ENCODE measurements around the gene HYAL1. TPM values are rescaled to one million over a fixed set of nuclear protein-coding genes. Genes with fewer than 3 reads are reported as not detected.

The HYAL1 gene
- total RNA-seq, 4 donors from 2014 or later = 1.8 to 8.9 (median 4.8) TPM

- intact Hi-C loops (cut with DNase I) = loop anchor here (10.0 kb wide), 1 partner anchor 51 kb away; the partner anchor contains the start of gene LSMEM2
- no peak for TF ChIP-seq POLR2A (IDR thresholded peaks at IDR 0.05)
- TF ChIP-seq CTCF (IDR thresholded peaks at IDR 0.05) = no peak
- Histone ChIP-seq H3K27me3 (no peaks in the 10 kb centered on the region), H3K27ac (peak overlapping the region in 3 of 4 donors; percentile 94 to 98 (median 98)), H3K36me3 (peaks cover 9 to 35% (median 13%) of the 10 kb centered on the region in 3 donors), H3K9me3 (no peaks in the 10 kb centered on the region), H3K4me1 (peaks cover 40 to 78% (median 40%) of the 10 kb centered on the region in 3 donors), H3K4me3 (no peak overlapping the region)
- DNase-seq = no peak
- WGBS, 2 donors = 79 to 85% methylated on average over 2 to 7 of the region's 11 CpGs
Measured at GRCh38 chr3:50325497-50326181, 22.3 kb upstream of the HYAL1 start.

GRCh38 chr3:50325113-50325480 lies 21.7 kb upstream of the HYAL1 start:
- 86 to 100% methylated on average over 1 of the region's 2 CpGs for WGBS, 2 donors
- no peak for DNase-seq
- H3K4me1 ChIP-seq = peaks cover 45 to 83% (median 45%) of the 10 kb centered on the region in 3 donors
- TF ChIP-seq POLR2A (IDR thresholded peaks at IDR 0.05) (no peak), CTCF (IDR thresholded peaks at IDR 0.05) (no peak)
- no peaks in the 10 kb centered on the region for H3K9me3 ChIP-seq
- peak overlapping the region in 3 of 4 donors; percentile 94 to 98 (median 98) for H3K27ac ChIP-seq
- H3K36me3 ChIP-seq = peaks cover 5 to 31% (median 8%) of the 10 kb centered on the region in 3 donors
- no peaks in the 10 kb centered on the region for H3K27me3 ChIP-seq
- H3K4me3 ChIP-seq = no peak overlapping the region
- intact Hi-C loops (cut with DNase I) = loop anchor here (10.0 kb wide), 1 partner anchor 50 kb away; the partner anchor contains the start of gene LSMEM2

GRCh38 chr3:50324351-50325112 lies 21.2 kb upstream of the HYAL1 start:
- 43 to 51% methylated on average over 3 to 4 of the region's 4 CpGs for WGBS, 2 donors
- peaks cover 0 to 31% (median 2%) of the 10 kb centered on the region in 3 donors for H3K36me3 ChIP-seq
- H3K4me3 ChIP-seq = peak overlapping the region in 1 of 4 donors; percentile 23
- intact Hi-C loops (cut with DNase I) = loop anchor here (10.0 kb wide), 1 partner anchor 50 kb away; the partner anchor contains the start of gene LSMEM2
- DNase-seq = no peak
- no peaks in the 10 kb centered on the region for H3K9me3 ChIP-seq
- H3K4me1 ChIP-seq = peaks cover 50 to 89% (median 51%) of the 10 kb centered on the region in 3 donors
- H3K27me3 ChIP-seq = no peaks in the 10 kb centered on the region
- TF ChIP-seq CTCF (IDR thresholded peaks at IDR 0.05) (peak; percentile 47 to 88 (median 82)), POLR2A (IDR thresholded peaks at IDR 0.05) (no peak)
- H3K27ac ChIP-seq = peak overlapping the region; percentile 90 to 98 (median 96)

GRCh38 chr3:50323614-50324199 lies 20.3 kb upstream of the HYAL1 start:
- 43 to 52% methylated on average over 1 to 3 of the region's 5 CpGs for WGBS, 2 donors
- intact Hi-C loops (cut with DNase I) = loop anchor here (10.0 kb wide), 1 partner anchor 49 kb away; the partner anchor contains the start of gene LSMEM2
- Histone ChIP-seq H3K4me3 (peak overlapping the region in 1 of 4 donors; percentile 23), H3K27me3 (no peaks in the 10 kb centered on the region), H3K36me3 (peaks cover 0 to 34% (median 0%) of the 10 kb centered on the region in 3 donors), H3K27ac (peak overlapping the region; percentile 90 to 98 (median 96)), H3K4me1 (peaks cover 54 to 91% (median 56%) of the 10 kb centered on the region in 3 donors), H3K9me3 (no peaks in the 10 kb centered on the region)
- no peak for TF ChIP-seq POLR2A (IDR thresholded peaks at IDR 0.05)
- TF ChIP-seq CTCF (IDR thresholded peaks at IDR 0.05) = peak in 2 of 6 experiments; percentile 20 to 24
- DNase-seq = no peak

Measured in esophagus squamous epithelium (tissue), 5 donors.